ENCODE data around the gene KIAA1328.
"Not testable (repeated sequence)": the region's sequence is repeated elsewhere in the genome, so short reads cannot be mapped to it uniquely, and the experiment has no call there.

The KIAA1328 gene

DNA sequence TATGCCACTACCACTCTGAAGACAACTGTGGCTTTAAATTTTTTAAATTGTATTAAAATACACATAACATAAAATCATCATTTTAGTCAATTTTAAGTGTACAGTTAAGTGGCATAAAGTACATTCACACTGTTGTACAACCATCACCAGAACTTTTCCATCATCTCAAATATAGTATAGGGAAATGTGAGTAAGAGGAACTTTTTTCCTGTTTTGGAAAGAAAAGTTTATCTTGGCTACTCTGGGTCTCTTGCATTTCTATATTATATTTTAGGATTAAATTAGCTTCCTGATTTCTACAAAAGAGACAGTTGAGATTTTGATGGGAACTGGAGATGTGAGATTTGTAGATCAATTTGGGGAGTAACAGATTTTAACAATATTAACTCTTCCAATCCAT lies 3.4 kb upstream of the KIAA1328 start:
- no peak for DNase-seq (ENCODE audit: low read depth in 2 of 3, low spot score in 2 of 3)

DNA sequence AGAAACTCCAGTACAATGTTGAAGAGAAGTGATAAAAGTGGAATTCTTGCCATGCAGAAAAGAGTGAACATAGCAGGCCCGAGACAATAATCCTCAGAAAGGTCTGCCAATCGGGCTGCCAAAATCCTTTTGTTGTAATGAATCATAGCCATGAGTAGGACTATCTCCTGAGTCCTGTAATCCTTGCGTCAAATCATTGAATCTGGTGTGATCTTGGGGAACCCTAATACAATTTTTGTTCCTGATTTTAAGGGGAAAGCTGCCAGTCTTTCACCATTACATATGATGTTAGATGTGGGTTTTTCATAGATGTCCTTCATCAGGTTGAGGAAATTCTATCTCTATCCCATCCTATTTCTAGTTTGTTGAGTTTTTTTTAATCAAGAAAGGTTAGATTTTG lies 2.4 kb upstream of the KIAA1328 start:
- no peak for DNase-seq (ENCODE audit: low read depth in 2 of 3, low spot score in 2 of 3)

DNA sequence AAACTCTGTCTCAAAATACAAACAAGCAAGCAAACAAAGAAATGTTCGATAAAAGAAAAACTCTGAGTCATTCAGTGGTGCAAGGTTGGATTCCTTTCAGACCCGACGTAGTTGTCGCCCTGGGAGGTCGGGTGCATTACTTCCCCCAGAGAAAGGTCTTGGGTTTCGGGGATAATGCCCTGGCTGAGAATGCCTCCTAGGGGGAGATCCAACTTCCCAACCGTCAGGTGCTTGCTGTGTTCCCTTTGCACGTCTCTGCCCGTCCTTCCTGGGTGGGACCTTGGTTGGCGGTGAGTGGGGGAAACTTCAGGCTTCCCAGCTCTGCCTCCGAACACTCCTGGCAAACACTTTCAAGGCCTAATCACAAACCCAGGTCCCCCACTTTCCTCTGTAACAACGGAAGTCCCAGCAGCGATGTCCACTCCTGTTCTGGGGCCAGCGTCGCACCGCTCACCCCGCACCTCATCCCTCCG lies 734 bp upstream of the KIAA1328 start:
- peak in 1 of 3 experiments; percentile 12 for DNase-seq (ENCODE audit: low read depth in 2 of 3, low spot score in 2 of 3)

DNA sequence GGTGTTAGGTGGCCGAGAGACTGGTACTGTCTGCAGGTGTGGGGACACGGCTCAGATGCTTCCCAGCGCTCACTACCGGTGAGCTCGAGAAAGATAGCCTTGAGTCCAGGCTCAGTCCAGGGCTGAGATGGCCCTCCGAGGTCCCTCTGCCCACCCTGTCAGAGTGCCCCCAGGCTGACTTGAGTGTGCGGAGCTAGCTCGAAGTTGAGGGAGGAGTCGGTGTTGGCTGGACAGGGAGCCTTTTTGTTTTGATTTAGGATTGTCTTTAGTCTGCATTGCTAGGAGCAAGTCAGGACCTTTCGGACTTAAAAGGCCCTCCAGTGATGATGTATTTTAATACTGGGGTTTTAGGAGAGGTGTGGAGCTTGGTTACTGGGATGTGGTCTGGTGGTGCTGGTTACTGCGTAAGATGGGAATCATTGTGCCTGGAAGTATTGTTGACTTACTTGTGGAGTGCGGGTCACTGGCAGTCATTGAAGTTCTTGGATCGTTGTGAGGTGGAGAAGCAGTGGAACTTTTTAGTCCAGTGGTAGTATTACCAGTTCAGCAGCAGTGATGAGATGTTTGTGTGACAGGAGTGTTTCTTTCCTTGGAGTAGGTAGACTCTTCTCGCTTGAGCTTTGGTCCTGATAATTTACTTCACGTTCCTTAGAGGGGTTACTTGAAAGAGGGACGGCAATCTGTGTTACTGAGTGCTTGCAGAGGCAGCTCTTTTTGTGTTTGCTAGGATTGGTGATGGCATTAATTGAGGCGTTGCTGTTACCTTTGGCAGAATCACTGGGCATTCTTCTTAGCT lies 633 bp downstream of the KIAA1328 start:
- no peak for DNase-seq (ENCODE audit: low read depth in 2 of 3, low spot score in 2 of 3)

DNA sequence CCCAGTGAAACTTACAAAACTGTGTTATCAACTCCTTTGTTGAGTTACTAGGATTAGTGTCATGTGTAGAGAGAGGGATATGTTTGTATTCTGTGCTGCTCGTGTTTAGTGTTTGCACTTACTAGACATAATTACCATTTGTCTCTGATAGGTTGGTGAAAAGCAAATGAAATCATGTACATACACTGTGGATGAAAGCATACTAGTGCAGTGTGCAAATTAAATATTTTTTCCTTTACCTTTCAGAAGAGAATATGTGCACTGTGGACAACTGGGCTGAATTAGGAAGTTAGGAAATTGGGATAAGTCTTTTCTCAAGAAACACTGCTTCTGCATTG lies 1.2 kb downstream of the KIAA1328 start:
- DNase-seq (ENCODE audit: low read depth in 2 of 3, low spot score in 2 of 3) = no peak

DNA sequence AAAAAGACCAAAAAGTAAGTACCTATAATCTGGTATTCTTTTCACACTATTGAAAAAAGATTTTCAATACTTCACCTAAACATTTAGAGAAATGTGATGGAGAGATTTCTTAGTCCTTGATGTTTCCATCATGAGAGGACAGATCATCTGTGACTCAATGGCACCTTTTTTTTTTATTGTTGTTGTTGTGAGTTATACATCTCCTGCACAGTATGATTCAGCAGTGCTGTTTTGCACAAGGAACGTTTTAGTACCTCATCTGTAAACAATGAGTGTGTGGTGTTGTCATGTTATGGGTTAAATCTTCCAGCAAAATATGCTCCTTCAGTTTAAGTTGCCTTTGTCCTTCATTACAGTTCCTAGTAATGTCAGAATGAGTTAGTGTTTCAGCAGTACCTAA lies 2.2 kb downstream of the KIAA1328 start:
- no peak for DNase-seq (ENCODE audit: low read depth in 2 of 3, low spot score in 2 of 3)

DNA sequence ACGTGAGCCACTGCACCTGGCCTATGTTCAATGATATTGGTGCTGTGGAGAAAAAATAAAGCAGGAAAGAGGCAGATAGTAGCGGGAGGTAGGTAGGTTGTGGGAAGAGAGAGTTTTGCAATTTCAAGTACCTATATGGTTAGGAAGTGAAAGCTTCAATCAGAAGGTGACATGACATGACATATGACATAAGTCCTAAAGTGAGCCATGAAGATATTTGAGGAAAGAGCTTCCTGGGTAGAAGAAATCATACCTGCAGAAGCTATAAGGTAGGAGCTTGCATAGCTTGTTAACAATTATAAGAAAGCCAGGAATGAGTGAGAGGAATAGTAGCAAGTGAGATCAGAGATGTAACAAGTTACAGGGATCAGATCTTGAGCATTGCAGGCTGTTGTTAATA lies 4.2 kb downstream of the KIAA1328 start:
- DNase-seq (ENCODE audit: low read depth in 2 of 3, low spot score in 2 of 3) = no peak

DNA sequence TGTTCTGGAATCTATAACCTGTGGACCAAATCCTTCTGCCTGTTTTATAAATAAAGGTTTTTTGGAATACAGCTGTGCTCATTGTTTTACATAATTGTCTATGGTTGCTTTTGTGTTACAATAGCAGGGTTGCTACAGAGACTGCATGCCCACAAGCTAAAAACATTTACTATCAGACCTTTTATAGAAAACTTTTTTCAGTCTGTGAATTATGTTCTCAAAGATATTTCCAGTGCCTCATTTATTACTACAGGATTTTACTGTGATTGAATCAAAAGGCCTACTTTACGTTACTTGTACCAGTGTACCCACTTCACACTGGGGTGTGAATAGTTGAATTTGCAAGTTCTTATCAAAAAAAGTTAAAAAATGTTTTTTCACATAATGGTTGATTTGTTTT lies 7.0 kb downstream of the KIAA1328 start:
- DNase-seq (ENCODE audit: low read depth in 2 of 3, low spot score in 2 of 3) = no peak

DNA sequence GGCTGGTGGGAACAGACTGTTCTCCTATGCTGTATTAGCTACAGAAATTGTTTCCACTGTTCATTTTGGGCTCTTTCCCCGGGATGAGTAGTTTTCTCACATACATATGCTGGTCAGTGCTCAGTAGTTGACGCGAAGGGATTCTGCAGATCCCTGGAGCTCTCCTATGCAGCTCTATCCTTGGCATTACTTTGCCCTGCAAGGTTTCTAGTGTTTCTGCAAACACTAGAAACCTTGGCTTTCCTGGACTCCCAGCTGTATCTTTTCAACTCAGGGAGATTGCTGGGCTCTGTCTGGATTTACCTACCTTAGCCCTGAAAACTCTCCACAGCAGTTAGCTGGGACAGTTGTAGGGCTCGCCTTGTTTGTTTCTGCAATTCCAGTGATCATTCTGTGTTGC lies 10.9 kb downstream of the KIAA1328 start:
- no peak for DNase-seq (ENCODE audit: low read depth in 2 of 3, low spot score in 2 of 3)

DNA sequence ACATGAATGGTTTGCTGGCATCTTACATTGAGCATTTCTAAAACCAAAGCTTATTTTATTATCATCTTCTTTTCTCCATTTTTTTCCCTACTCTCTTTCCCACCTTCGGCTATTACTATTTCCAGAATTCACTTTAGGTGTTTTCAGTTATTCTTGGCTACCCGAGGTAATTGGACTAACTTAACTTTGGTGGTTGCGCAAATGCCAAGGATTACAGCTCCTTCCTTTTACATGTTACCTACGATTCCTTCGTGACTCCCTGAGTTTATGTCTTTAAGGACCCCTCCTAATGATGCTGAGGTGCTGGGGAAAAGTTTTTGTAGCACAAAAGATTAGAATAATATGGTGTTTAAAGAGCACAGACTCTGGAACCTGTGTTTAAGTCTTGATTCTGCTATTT lies 14.3 kb downstream of the KIAA1328 start:
- no peak for DNase-seq (ENCODE audit: low read depth in 2 of 3, low spot score in 2 of 3)

DNA sequence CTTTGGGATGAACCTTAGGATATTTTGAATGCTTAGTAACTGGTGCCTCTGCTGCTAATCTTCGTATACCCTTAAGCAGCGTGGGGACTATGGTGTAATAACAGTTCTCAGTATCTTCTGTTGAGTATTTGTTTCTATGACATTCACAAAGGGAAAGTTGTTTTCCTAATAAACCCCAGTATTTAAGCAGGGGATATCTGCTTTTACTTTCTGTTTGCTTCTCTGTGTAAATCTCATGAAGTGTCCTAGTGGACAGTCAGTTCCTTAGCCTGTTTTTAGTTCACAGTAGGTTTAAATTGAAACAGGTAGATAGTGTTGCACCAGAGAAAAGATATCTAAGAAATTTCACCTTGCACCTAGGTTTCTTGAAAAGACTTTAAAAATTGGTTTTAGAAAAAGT lies 14.9 kb downstream of the KIAA1328 start:
- DNase-seq (ENCODE audit: low read depth in 2 of 3, low spot score in 2 of 3) = no peak

DNA sequence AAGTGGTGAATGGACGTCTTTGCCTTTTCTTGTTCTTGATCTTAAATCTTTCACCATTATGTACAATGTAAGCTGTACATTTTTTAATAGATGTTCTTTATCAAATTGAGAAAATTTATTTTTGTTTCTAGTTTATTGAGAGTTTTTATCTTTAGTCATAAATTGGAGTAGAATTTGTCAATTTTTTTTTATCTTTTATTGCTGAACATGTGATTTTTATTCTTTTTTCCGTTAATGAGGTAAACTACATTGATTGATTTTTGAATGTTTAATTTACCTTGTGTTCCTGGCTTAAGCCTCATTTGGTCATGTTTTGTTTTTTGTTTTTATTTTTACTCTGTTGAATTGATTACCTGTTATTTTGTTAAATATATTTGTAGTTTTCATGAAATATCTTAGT lies 19.7 kb downstream of the KIAA1328 start:
- DNase-seq (ENCODE audit: low read depth in 2 of 3, low spot score in 2 of 3) = no peak

DNA sequence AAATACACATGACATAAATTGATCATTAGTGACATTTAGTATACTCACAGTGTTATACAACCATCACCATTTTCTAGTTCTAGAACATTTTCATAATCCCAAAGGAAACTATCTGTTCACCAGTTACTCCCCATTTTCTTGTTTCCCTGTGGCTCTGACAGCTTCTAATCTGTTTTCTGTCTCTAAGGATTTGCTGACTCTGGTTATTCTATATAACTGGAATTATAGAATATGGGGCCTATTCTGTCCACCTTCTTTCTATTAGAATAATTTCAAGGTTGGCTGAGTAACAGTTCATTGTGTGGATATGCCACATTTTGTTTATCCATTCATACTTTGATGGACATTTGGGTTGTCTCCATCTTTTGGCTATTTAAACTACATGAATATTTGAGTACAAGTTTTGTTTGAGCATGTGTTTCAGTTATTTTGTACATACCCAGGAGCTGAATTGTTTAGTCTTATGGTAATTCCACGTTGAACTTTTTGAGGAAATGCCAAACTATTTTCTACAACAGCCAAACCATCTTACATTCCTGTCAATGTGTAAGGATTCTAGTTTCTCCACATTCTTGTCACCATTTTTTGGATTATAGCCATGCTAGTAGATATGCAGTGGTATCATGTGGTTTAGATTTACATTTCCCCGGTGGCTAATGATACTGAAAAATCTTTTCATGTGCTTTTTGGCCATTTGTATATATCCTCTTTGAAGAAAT lies 20.5 kb downstream of the KIAA1328 start:
- no peak for DNase-seq (ENCODE audit: low read depth in 2 of 3, low spot score in 2 of 3)

DNA sequence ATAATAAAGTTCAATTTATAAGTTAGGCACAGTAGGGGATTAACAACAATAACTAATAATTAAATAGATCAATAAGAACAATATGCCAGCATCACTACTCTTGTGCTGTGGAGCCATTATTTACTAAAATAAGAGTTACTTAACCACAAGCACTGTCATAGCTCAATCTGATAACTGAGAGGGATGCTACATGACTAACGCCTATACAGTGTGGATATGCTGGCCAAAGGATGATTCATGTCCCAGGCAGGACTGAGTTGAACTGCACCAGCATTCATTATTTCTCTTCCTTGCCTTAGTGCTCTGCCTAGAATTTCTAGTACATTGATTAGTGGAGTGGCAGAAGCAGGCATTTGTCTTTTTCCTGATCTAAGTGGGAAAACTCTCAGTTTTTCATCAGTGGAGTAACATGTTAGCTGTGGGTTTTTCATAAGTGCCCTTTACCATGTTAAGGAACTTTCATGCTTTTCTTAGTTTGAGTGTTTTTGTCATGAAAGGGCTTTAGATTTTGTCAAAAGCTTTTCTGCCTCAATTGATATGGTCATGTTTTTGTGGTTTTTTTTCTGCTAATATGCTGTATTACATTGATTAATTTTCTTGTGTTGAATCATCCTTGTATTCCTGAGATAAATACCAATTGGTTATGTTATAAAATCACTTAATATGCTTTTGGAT lies 21.7 kb downstream of the KIAA1328 start:
- DNase-seq (ENCODE audit: low read depth in 2 of 3, low spot score in 2 of 3) = no peak

DNA sequence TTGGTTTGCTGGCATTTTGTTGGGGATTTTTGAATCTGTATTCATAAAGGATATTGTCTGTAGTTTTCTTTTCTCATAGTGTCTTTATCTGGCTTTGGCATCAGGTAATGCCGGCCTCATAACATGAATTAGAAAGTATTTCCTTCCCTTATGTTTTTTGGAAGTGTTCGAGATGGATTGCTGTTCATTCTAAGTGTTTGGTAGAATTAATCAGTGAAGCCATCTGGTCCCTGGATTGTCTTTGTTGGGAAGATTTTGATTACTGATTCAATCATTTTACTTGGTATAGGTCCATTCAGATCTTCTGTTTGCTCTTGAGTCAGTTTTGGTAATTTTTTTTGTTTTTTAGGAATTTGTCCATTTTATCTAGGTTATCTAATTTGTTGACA lies 22.3 kb downstream of the KIAA1328 start:
- no peak for DNase-seq (ENCODE audit: low read depth in 2 of 3, low spot score in 2 of 3)

DNA sequence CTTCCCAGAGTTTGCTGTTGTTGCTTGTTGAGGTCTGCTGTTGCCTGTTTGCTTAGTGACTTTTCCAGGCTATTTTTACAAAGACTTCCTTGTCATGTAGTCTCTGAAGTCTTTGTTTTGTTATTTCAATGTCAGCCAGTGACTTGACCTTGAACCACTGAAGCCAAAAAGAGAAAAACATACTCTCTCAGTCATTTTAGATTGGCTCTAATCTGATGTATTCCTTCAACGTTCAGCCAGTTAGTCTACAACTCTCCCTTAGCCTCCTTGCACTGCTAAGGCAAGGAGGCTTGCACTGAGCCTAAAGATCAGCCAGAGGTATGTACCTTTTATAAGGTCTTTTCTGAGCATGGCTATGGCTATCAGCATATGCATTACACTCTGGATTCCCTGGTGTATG lies 27.9 kb downstream of the KIAA1328 start:
- DNase-seq (ENCODE audit: low read depth in 2 of 3, low spot score in 2 of 3) = no peak

DNA sequence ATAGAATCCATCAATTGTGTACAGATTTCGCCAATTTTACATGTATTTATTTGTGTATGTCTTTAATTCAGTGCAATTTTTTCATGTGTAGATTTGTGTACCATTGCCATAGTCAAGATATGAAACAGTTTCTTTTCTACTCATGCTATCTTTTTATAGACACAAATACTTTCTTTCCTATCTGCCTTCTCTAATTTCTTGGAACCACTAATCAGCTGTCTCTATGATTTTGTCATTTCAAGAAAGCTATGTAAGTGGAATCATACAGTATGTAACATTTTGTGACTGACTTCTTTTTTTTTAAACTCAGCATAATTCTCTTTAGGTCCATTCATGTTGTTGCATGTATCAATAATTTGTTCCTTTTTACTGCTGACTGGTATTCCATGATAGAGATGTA lies 33.3 kb downstream of the KIAA1328 start:
- DNase-seq (ENCODE audit: low read depth in 2 of 3, low spot score in 2 of 3) = no peak

DNA sequence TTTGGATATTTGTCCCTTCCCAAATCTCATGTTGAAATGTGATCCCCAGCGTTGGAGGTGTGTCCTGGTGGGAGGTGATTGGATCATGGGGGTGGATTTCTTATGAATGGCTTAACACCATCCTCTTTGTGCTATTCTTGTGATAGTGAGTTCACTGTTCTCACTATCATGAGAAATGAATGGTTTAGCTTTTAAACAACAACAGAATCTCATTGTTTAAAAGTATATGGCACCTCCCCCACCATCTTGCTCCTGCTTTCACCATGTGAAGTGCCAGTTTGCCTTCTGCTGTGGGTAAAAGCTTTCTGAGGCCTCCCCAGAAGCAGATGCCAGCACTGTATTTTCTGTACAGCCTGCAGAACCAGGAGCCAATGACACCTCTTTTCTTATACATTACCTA lies 38.1 kb downstream of the KIAA1328 start:
- no peak for DNase-seq (ENCODE audit: low read depth in 2 of 3, low spot score in 2 of 3)

DNA sequence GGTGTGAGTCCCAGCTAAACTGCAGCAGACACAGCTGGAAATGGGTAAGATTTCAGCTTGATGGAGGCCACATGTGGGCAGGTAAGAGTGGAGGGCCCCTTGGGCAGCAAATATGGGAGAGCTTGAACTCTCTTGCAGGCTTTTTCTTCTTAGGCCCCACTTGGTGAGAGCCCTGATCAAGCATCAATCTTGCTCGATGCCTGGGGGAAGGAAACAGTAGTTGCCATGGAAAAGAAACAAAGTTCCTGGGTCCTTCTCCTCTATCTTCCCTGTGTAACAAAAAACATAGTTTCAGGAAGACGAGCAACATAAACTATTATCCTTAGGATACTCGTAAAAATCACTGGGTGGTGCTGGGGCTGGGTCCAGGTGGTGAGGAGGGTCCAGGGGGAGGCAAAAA lies 42.9 kb downstream of the KIAA1328 start:
- no peak for DNase-seq (ENCODE audit: low read depth in 2 of 3, low spot score in 2 of 3)

DNA sequence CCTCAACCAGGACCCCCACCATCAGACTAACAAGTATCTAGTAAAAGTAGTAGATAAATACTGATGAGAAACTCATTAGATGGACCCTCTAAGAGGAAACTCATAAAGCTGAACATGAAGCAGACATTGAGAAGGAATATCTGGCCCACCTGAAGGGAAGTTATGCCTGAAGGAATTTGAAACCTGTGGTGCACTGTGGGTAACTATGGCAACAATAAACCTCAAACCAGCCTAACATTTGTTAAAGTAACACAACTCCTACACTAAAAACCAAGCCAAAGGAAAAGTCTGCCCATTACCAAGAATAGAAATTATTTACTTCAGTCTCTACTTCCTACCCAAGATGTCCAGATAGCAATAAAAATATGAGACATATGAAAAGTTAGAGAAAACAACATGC lies 43.4 kb downstream of the KIAA1328 start:
- no peak for DNase-seq (ENCODE audit: low read depth in 2 of 3, low spot score in 2 of 3)

DNA sequence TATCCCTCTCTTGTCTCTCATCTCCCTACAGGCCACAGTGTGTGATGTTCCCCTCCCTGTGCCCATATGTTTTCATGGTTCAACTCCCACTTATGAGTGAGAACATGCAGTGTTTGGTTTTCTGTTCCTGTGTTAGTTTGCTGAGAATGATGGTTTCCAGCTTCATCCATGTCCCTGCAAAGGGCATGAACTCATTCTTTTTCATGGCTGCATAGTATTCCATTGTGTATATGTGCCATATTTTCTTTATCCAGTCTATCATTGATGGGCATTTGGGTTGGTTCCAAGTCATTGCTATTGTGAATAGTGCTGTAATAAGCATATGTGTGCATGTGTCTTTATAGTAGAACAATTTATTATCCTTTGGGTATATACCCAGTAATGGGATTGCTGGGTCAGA lies 44.9 kb downstream of the KIAA1328 start:
- not testable (repeated sequence) for DNase-seq (ENCODE audit: low read depth in 2 of 3, low spot score in 2 of 3)

DNA sequence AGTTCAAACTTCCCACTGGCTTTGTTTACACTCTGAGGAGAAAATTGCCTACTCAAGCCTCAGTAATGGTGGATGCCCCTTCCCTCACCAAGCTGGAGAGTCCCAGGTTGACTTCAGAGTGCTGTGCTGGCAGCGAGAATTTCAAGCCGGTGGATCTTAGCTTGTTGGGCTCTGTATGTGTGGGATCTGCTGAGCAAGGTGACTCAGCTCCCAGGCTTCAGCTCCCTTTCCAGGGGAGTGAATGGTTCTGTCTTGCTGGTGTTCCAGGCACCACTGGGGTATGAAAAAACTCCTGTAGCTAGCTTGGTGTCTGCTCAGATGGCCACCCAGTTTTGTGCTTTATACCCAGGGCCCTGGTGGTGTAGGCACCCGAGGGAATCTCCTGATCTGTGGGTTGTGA lies 50.9 kb downstream of the KIAA1328 start:
- not testable (repeated sequence) for DNase-seq (ENCODE audit: low read depth in 2 of 3, low spot score in 2 of 3)
